Caco-2 (cell line): ENCODE data around the gene CEPT1. TPM values are rescaled to one million over a fixed set of nuclear protein-coding genes. Genes with fewer than 3 reads are reported as not detected.

Source experiments
- BruUV-seq: library from RNA; stranded (reverse); fragments of 400-500 nt; replicated peaks from 2 replicates; lab custom pipeline; 2021; lab: Mats Ljungman, UMichigan
- CTCF ChIA-PET: fragments of 300-600 bp; sonication (Branson Sonifier 250); formaldehyde crosslinking; loops from one replicate; lab custom pipeline; 2022; ENCODE audit warnings: antibody characterized with exemption; lab: Charles Lee
- POLR2A ChIA-PET: fragments of 300-600 bp; sonication (Branson Sonifier 250); formaldehyde crosslinking; loops from one replicate; lab custom pipeline; 2022; ENCODE audit warnings: antibody characterized with exemption; lab: Charles Lee
- DNase-seq, 2 experiments: peaks; one replicate each; pipeline versions ENCODE4 v3.0.0 to v3.0.0-alpha.2; 2020 to 2022
- H3K27me3 ChIP-seq: replicated peaks from 2 replicates; pipeline ENCODE4 v1.6.0; 2011; ENCODE audit warnings: low read length; ENCODE audit not compliant: control insufficient read depth, insufficient read depth
- H3K36me3 ChIP-seq: 2 replicates; pipeline ENCODE4 v1.5.1; 2011; ENCODE audit warnings: low read length; ENCODE audit not compliant: control insufficient read depth, insufficient read depth
- H3K4me1 ChIP-seq: fragments of 250-450 bp; sonication (Bioruptor Pico); 2 replicates; pipeline ENCODE4 v1.5.1; 2020; ENCODE audit warnings: mild to moderate bottlenecking
- H3K4me3 ChIP-seq: 2 replicates; pipeline ENCODE4 v1.5.1; 2011; ENCODE audit warnings: low read depth, mild to moderate bottlenecking, control low read depth, low read length
- H3K9me3 ChIP-seq: fragments of 250-450 bp; sonication (Bioruptor Pico); 2 replicates; pipeline ENCODE4 v1.5.1; 2020; ENCODE audit warnings: mild to moderate bottlenecking, moderate library complexity
- H3K27ac Mint-ChIP-seq: one replicate; pipeline ENCODE4 v1.8.0; 2022; ENCODE audit warnings: mixed read lengths; ENCODE audit not compliant: unreplicated experiment
- H3K27me3 Mint-ChIP-seq: one replicate; pipeline ENCODE4 v1.8.0; 2022; ENCODE audit warnings: mixed read lengths; ENCODE audit not compliant: insufficient read depth, unreplicated experiment
- H3K36me3 Mint-ChIP-seq: one replicate; pipeline ENCODE4 v1.8.0; 2022; ENCODE audit warnings: mild to moderate bottlenecking, mixed read lengths; ENCODE audit not compliant: insufficient read depth, unreplicated experiment
- H3K4me1 Mint-ChIP-seq: one replicate; pipeline ENCODE4 v1.8.0; 2022; ENCODE audit warnings: low read depth, mixed read lengths; ENCODE audit not compliant: unreplicated experiment
- H3K4me3 Mint-ChIP-seq: one replicate; pipeline ENCODE4 v1.8.0; 2022; ENCODE audit warnings: mild to moderate bottlenecking, moderate library complexity, mixed read lengths; ENCODE audit not compliant: unreplicated experiment
- H3K9me3 Mint-ChIP-seq: one replicate; pipeline ENCODE4 v1.8.0; 2022; ENCODE audit warnings: mixed read lengths; ENCODE audit not compliant: unreplicated experiment
- CTCF ChIP-seq, 2 experiments: fragments of 200-600 bp in 1 of 2; IDR thresholded peaks; 1 replicate in 1 of 2; 2 replicates in 1 of 2; pipeline versions ENCODE4 v1.5.1 to v1.8.0; 2011 to 2022; ENCODE audit warnings: antibody characterized with exemption in 1 of 2, control low read depth in 1 of 2, inconsistent platforms in 1 of 2, low read depth in 1 of 2, low read length in 1 of 2, mild to moderate bottlenecking in 1 of 2, moderate library complexity in 1 of 2; ENCODE audit not compliant: insufficient read depth in 1 of 2, severe bottlenecking in 1 of 2, unreplicated experiment in 1 of 2
- intact Hi-C: fragments of 100-400 bp; cut with micrococcal nuclease; formaldehyde crosslinking; loops from one replicate; pipeline ENCODE4 v1.10.0; 2022; ENCODE audit not compliant: unreplicated experiment
- total RNA-seq: library from RNA; stranded (reverse); gene quantifications from 2 replicates; pipeline ENCODE4 v1.2.3, GENCODE V29; 2022

CEPT1 gene
- total RNA-seq, 1 experiment from 2014 or later = 17.3 TPM

- Histone ChIP-seq H3K9me3 (no peaks in the 10 kb centered on the region), H3K4me1 (no peaks in the 10 kb centered on the region), H3K27me3 (no peaks in the 10 kb centered on the region), H3K4me3 (no peak overlapping the region), H3K36me3 (no peaks in the 10 kb centered on the region)
- no peak for DNase-seq
- no TSS peak for BruUV-seq
- no peaks in the 10 kb centered on the region for H3K4me1 Mint-ChIP-seq
- ChIA-PET CTCF (no interaction called here), POLR2A (no interaction called here)
- peaks cover 13% of the 10 kb centered on the region for H3K36me3 Mint-ChIP-seq
- H3K9me3 Mint-ChIP-seq = no peaks in the 10 kb centered on the region
- no peak for TF ChIP-seq CTCF (IDR thresholded peaks at IDR 0.05; ENCODE audit: insufficient read depth in 1 of 2, low read depth in 1 of 2, low read length in 1 of 2, severe bottlenecking in 1 of 2, unreplicated experiment in 1 of 2)
- no peak overlapping the region for H3K4me3 Mint-ChIP-seq
- no peak overlapping the region for H3K27ac Mint-ChIP-seq
- intact Hi-C loops = no loop called here
- no peaks in the 10 kb centered on the region for H3K27me3 Mint-ChIP-seq
These were observed 6.2 kb upstream of the CEPT1 start for GRCh38 chr1:111133866-111134265.

DNA sequence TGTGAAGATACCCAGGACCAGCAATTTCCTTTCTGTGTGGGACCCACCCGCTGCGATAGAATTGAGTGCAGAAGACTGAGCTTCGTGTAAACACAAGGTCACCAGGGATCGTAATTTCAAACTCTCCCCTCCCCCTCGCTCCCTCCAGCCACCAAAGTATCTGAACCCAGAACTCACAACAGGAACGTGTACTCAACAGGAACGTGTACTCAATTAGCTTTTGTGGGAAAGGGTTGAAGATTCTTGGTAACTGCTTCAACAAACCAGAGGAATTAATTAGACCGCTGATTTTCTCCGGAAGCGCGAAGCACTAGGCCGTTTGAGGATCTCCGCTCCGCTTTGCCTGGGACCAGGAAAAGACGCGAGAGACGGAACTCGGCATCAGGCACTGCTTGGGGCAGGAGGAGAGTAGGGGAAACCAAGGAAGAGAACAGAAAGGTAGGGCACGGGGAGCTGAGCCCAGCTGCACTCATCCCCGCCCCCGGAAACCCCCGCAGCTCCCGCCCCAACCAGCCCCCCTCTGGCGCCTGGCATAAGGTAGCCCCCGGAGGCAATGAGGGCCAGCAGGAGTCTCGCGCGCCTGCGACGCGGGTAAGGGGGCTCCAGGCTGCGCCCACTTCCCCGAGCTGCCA, 583 bp upstream of the CEPT1 start:
- Histone ChIP-seq H3K4me1 (peaks cover 14% of the 10 kb centered on the region; the same call in 1 of the 2 replicates), H3K36me3 (no peaks in the 10 kb centered on the region), H3K27me3 (no peaks in the 10 kb centered on the region), H3K9me3 (no peaks in the 10 kb centered on the region), H3K4me3 (peak overlapping the region; percentile 56)
- TF ChIP-seq CTCF (IDR thresholded peaks at IDR 0.05; ENCODE audit: insufficient read depth in 1 of 2, low read depth in 1 of 2, low read length in 1 of 2, severe bottlenecking in 1 of 2, unreplicated experiment in 1 of 2) = no peak
- Mint-ChIP-seq H3K9me3 (no peaks in the 10 kb centered on the region), H3K4me3 (peak overlapping the region; percentile 87), H3K4me1 (peaks cover 18% of the 10 kb centered on the region), H3K36me3 (peaks cover 18% of the 10 kb centered on the region), H3K27me3 (no peaks in the 10 kb centered on the region), H3K27ac (peak overlapping the region; percentile 89)
- ChIA-PET POLR2A (interaction anchor here (0.6 kb wide), 1 partner anchor 20 kb away, joined by 12 read pairs; no protein-coding TSS in a partner anchor), CTCF (no interaction called here)
- BruUV-seq = no TSS peak
- DNase-seq = peak; percentile 44 to 48
- intact Hi-C loops = no loop called here

DNA sequence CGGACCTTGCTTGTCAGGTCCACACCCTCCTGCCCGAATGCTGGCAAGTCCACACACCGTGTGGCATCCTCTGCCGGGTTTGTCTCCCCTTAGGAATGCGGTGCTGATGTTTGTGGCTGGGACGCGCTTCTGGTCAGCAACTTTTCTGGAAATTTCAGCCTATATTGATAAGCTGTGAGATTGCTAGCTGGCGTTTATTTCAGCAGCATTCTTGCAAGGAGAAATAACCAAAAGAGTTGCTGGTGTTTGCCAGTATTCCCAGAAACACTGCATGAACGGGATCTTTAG, 601 bp downstream of the CEPT1 start:
- Mint-ChIP-seq H3K27ac (no peak overlapping the region), H3K9me3 (no peaks in the 10 kb centered on the region), H3K27me3 (no peaks in the 10 kb centered on the region), H3K4me3 (peak overlapping the region; percentile 87), H3K36me3 (peaks cover 14% of the 10 kb centered on the region), H3K4me1 (peaks cover 18% of the 10 kb centered on the region)
- peak overlapping the region; percentile 56 for H3K4me3 ChIP-seq
- no peaks in the 10 kb centered on the region for H3K27me3 ChIP-seq
- CTCF ChIA-PET = no interaction called here
- no peak for TF ChIP-seq CTCF (IDR thresholded peaks at IDR 0.05; ENCODE audit: insufficient read depth in 1 of 2, low read depth in 1 of 2, low read length in 1 of 2, severe bottlenecking in 1 of 2, unreplicated experiment in 1 of 2)
- peak in 1 of 2 experiments; percentile 61 for DNase-seq
- H3K36me3 ChIP-seq = no peaks in the 10 kb centered on the region
- no TSS peak for BruUV-seq
- H3K4me1 ChIP-seq = peaks cover 14% of the 10 kb centered on the region; the same call in 1 of the 2 replicates
- intact Hi-C loops = loop anchor here (5.0 to 10.0 kb wide), 3 partner anchors 62 to 178 kb away; partner anchors contain the start of genes DENND2D and LRIF1
- no peaks in the 10 kb centered on the region for H3K9me3 ChIP-seq
- POLR2A ChIA-PET = no interaction called here
